ENCODE data around the gene EDN1. TPM values are rescaled to one million over a fixed set of nuclear protein-coding genes. Genes with fewer than 3 reads are reported as not detected.

Gene EDN1
- total RNA-seq, 2 experiments from 2014 or later: not detected

DNA sequence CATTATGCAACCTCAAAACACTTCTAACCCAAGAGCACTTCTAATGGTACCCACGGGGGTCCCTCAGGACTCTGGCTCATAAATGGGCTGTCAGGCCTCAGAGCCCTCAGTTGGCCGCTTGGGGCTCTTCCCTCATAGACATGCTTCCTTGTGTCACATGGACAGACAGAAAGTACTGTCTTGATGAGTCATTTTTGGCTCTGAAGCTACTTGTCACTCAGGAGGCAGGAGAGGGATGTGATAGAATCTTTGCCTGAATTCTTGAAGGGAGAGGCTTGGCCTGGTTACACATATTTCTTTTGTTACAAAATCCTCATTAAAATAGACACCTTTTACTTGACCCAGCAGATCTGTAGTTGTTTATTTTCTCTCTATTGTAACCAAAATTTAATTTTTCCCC is 15.1 kb upstream of the EDN1 start:
- H3K27me3 Mint-ChIP-seq: peaks cover 13% of the 10 kb centered on the region
- no peak overlapping the region for H3K27ac Mint-ChIP-seq
- ChIA-PET CTCF (no interaction called here), POLR2A (no interaction called here)
- no peak for DNase-seq
- peaks cover 11% of the 10 kb centered on the region for H3K4me1 Mint-ChIP-seq (ENCODE audit: low read depth)
- intact Hi-C loops (cut with micrococcal nuclease): no loop called here
- peaks cover 5% of the 10 kb centered on the region for H3K36me3 Mint-ChIP-seq
- H3K9me3 Mint-ChIP-seq: peaks cover 13% of the 10 kb centered on the region
- H3K4me3 Mint-ChIP-seq: no peak overlapping the region

DNA sequence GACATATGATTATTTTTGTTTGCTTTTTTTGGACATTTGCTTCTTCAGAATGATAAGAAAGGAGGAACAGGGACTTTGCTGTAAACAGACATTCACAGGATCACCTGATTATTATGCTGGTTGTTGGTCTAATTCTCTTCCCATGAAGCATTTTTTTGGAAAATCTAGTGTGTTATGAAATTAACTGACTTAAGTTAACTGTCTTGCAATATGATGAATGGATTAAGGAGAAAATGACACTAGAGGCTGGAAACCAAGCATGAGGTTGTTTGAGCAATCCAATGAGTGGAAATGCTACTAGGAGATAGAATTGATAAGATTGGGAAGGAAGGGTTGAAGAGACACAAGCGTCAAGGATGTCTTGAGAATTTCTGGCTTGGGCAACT is 13.2 kb upstream of the EDN1 start:
- peaks cover 6% of the 10 kb centered on the region for H3K9me3 Mint-ChIP-seq
- ChIA-PET POLR2A (no interaction called here), CTCF (no interaction called here)
- H3K4me3 Mint-ChIP-seq: no peak overlapping the region
- intact Hi-C loops (cut with micrococcal nuclease): no loop called here
- H3K36me3 Mint-ChIP-seq: peaks cover 5% of the 10 kb centered on the region
- peaks cover 7% of the 10 kb centered on the region for H3K4me1 Mint-ChIP-seq (ENCODE audit: low read depth)
- no peak for DNase-seq
- H3K27ac Mint-ChIP-seq: no peak overlapping the region
- peaks cover 20% of the 10 kb centered on the region for H3K27me3 Mint-ChIP-seq

- H3K27me3 Mint-ChIP-seq: peaks cover 21% of the 10 kb centered on the region
- no peak overlapping the region for H3K27ac Mint-ChIP-seq
- POLR2A ChIA-PET: no interaction called here
- DNase-seq: no peak
- H3K4me1 Mint-ChIP-seq (ENCODE audit: low read depth): peaks cover 7% of the 10 kb centered on the region
- H3K36me3 Mint-ChIP-seq: peaks cover 4% of the 10 kb centered on the region
- intact Hi-C loops (cut with micrococcal nuclease): no loop called here
- H3K4me3 Mint-ChIP-seq: no peak overlapping the region
- CTCF ChIA-PET: no interaction called here
- peaks cover 4% of the 10 kb centered on the region for H3K9me3 Mint-ChIP-seq
Observed at GRCh38 chr6:12277386-12277785, 12.8 kb upstream of the EDN1 start.

- Mint-ChIP-seq H3K4me1 (ENCODE audit: low read depth) (peaks cover 7% of the 10 kb centered on the region), H3K27me3 (peaks cover 24% of the 10 kb centered on the region), H3K9me3 (no peaks in the 10 kb centered on the region), H3K4me3 (no peak overlapping the region), H3K27ac (no peak overlapping the region), H3K36me3 (no peaks in the 10 kb centered on the region)
- intact Hi-C loops (cut with micrococcal nuclease): no loop called here
- no peak for DNase-seq
- ChIA-PET CTCF (interaction anchor here (4.2 kb wide), 1 partner anchor 11 kb away, joined by 24 read pairs; the partner anchor contains the start of gene EDN1), POLR2A (no interaction called here)
Observed at GRCh38 chr6:12278915-12279314, 11.2 kb upstream of the EDN1 start.

GRCh38 chr6:12279322-12280091 is 10.7 kb upstream of the EDN1 start:
- DNase-seq: no peak
- Mint-ChIP-seq H3K27ac (no peak overlapping the region), H3K4me3 (no peak overlapping the region), H3K27me3 (peaks cover 25% of the 10 kb centered on the region), H3K36me3 (no peaks in the 10 kb centered on the region), H3K9me3 (no peaks in the 10 kb centered on the region), H3K4me1 (ENCODE audit: low read depth) (peaks cover 7% of the 10 kb centered on the region)
- intact Hi-C loops (cut with micrococcal nuclease): no loop called here
- ChIA-PET POLR2A (no interaction called here), CTCF (interaction anchor here (0.6 to 4.2 kb wide), 3 partner anchors 11 to 647 kb away, joined by 3 to 24 read pairs (median 3); partner anchors contain the start of gene EDN1)

DNA sequence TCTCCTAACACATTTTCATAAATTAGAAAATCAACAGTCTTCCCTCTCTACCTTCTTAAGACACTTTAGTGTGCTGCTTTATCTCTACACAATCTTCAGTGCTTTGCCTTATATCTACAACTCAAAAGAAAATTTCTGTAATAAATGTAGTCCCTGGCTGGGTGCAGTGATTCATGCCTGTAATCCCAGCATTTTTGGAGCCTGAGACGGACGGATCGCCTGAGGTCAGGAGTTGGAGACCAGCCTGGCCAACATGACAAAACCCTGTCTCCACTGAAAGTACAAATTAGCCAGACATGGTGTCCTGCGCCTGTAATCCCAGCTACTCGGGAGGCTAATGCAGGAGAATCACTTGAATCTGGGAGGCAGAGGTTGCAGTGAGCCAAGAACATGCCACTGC is 9.7 kb upstream of the EDN1 start:
- H3K27me3 Mint-ChIP-seq: peaks cover 23% of the 10 kb centered on the region
- ChIA-PET POLR2A (no interaction called here), CTCF (interaction anchor here (0.6 to 4.2 kb wide), 3 partner anchors 10 to 648 kb away, joined by 3 to 24 read pairs (median 3); partner anchors contain the start of gene EDN1)
- DNase-seq: no peak
- peaks cover 7% of the 10 kb centered on the region for H3K4me1 Mint-ChIP-seq (ENCODE audit: low read depth)
- intact Hi-C loops (cut with micrococcal nuclease): no loop called here
- H3K4me3 Mint-ChIP-seq: no peak overlapping the region
- no peaks in the 10 kb centered on the region for H3K9me3 Mint-ChIP-seq
- no peak overlapping the region for H3K27ac Mint-ChIP-seq
- H3K36me3 Mint-ChIP-seq: no peaks in the 10 kb centered on the region

GRCh38 chr6:12280902-12281301 is 9.3 kb upstream of the EDN1 start:
- no peak for DNase-seq
- Mint-ChIP-seq H3K36me3 (no peaks in the 10 kb centered on the region), H3K4me1 (ENCODE audit: low read depth) (peaks cover 7% of the 10 kb centered on the region), H3K9me3 (no peaks in the 10 kb centered on the region), H3K4me3 (no peak overlapping the region), H3K27me3 (peaks cover 23% of the 10 kb centered on the region), H3K27ac (no peak overlapping the region)
- CTCF ChIA-PET: interaction anchor here (1.2 to 4.2 kb wide), 2 partner anchors 9 to 625 kb away, joined by 3 to 24 read pairs; partner anchors contain the start of gene EDN1
- intact Hi-C loops (cut with micrococcal nuclease): no loop called here
- POLR2A ChIA-PET: no interaction called here

DNA sequence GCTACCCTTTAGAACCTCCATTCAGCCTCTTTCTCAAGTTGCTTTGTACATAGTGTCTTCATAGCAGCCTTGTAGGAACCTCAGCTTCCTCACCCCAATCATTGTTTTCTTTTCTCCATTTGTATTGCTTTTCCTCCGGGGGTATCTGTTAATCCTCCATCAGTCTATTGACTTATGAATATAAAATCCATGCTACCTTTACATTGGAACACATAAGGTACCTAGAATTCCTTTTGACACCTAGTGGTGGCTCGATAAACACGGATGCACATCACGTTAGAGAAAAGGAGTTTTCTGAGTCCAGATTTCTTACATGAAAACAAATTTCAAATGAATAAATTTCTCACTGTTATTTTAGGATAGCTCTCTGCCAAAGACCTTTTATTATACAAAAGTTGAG is 6.3 kb upstream of the EDN1 start:
- no peak for DNase-seq
- CTCF ChIA-PET: interaction anchor here (1.1 kb wide), 1 partner anchor 322 kb away, joined by 4 read pairs; no protein-coding TSS in a partner anchor
- no peak overlapping the region for H3K27ac Mint-ChIP-seq
- H3K4me3 Mint-ChIP-seq: no peak overlapping the region
- intact Hi-C loops (cut with micrococcal nuclease): no loop called here
- H3K9me3 Mint-ChIP-seq: no peaks in the 10 kb centered on the region
- no peaks in the 10 kb centered on the region for H3K36me3 Mint-ChIP-seq
- POLR2A ChIA-PET: no interaction called here
- H3K4me1 Mint-ChIP-seq (ENCODE audit: low read depth): peaks cover 7% of the 10 kb centered on the region
- peaks cover 21% of the 10 kb centered on the region for H3K27me3 Mint-ChIP-seq

DNA sequence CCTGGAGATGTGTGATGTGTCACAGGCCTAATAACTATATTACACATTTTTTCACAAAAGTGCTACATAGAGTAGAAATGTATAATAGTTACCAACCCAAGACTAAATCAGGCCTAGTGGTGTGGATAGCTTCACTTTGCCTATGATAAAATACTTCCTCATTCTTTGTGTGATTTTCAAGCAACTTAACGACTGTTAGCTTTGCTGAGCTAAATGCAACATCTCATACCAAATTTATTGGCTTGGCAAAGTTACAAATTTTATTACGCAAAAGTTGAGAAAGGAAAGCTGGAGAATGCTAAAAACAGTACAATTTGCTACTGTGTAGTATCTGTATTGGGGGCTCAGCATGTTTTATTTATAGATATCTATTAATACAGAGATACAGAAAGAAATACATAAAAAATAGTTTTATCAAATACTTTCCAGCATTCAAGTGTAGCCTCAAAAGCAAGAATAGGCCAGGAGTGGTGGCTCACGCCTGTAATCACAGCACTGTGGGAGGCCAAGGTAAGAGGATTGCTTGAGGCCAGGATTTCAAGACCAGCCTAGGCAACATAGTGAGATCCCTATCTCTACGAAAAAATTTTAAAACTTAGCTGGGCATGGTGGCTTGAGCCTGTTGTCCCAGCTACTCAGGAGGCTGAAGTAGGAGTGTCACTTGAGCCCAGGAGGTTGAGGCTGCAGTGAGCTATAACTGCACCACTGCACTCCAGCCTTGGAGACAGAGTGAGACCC is 3.6 kb upstream of the EDN1 start:
- Mint-ChIP-seq H3K9me3 (no peaks in the 10 kb centered on the region), H3K27me3 (peaks cover 25% of the 10 kb centered on the region), H3K27ac (no peak overlapping the region), H3K4me3 (no peak overlapping the region), H3K4me1 (ENCODE audit: low read depth) (peaks cover 16% of the 10 kb centered on the region), H3K36me3 (no peaks in the 10 kb centered on the region)
- intact Hi-C loops (cut with micrococcal nuclease): no loop called here
- CTCF ChIA-PET: interaction anchor here (0.6 to 6.7 kb wide), 7 partner anchors 11 to 854 kb away, joined by 3 to 82 read pairs (median 3); no protein-coding TSS in a partner anchor
- DNase-seq: no peak
- POLR2A ChIA-PET: interaction anchor here (0.6 kb wide), 1 partner anchor 686 kb away, joined by 3 read pairs; no protein-coding TSS in a partner anchor

- Mint-ChIP-seq H3K4me3 (no peak overlapping the region), H3K27ac (no peak overlapping the region), H3K27me3 (peaks cover 32% of the 10 kb centered on the region), H3K36me3 (no peaks in the 10 kb centered on the region), H3K4me1 (ENCODE audit: low read depth) (peaks cover 16% of the 10 kb centered on the region), H3K9me3 (no peaks in the 10 kb centered on the region)
- ChIA-PET POLR2A (no interaction called here), CTCF (interaction anchor here (1.7 to 6.7 kb wide), 2 partner anchors 33 to 634 kb away, joined by 7 to 82 read pairs; no protein-coding TSS in a partner anchor)
- intact Hi-C loops (cut with micrococcal nuclease): loop anchor here (2.0 kb wide), 2 partner anchors 55 to 137 kb away; no protein-coding TSS in a partner anchor
- DNase-seq: no peak
Observed at GRCh38 chr6:12288211-12288618, 1.9 kb upstream of the EDN1 start.

DNA sequence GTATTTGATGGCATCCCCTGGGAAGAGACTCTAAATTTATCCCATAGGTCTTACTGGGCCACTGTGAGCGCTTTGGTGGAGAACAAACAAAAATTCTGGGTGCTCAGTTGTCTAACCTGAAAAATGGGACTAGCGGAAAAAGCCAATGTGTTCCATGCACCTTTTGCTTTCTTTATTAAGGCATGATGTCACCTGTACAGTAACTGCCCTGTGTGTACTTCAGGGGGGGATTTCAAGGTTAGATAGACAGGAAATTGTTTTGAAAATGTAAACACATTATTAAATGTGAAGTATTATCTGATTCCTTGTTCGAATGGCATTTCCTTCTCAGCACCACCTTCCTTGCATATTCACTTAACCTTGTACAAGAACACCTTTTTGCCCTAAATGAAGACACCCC is 1.2 kb upstream of the EDN1 start:
- no peaks in the 10 kb centered on the region for H3K9me3 Mint-ChIP-seq
- H3K4me3 Mint-ChIP-seq: no peak overlapping the region
- no peaks in the 10 kb centered on the region for H3K36me3 Mint-ChIP-seq
- ChIA-PET POLR2A (no interaction called here), CTCF (interaction anchor here (0.7 to 6.7 kb wide), 20 partner anchors 9 to 972 kb away, joined by 3 to 82 read pairs (median 5); no protein-coding TSS in a partner anchor)
- peaks cover 33% of the 10 kb centered on the region for H3K27me3 Mint-ChIP-seq
- peaks cover 16% of the 10 kb centered on the region for H3K4me1 Mint-ChIP-seq (ENCODE audit: low read depth)
- no peak for DNase-seq
- H3K27ac Mint-ChIP-seq: no peak overlapping the region
- intact Hi-C loops (cut with micrococcal nuclease): loop anchor here (1.0 to 2.0 kb wide), 5 partner anchors 56 to 704 kb away; no protein-coding TSS in a partner anchor

GRCh38 chr6:12289365-12289919 is 719 bp upstream of the EDN1 start:
- H3K9me3 Mint-ChIP-seq: no peaks in the 10 kb centered on the region
- ChIA-PET CTCF (interaction anchor here (0.6 to 6.7 kb wide), 37 partner anchors 9 to 973 kb away, joined by 3 to 82 read pairs (median 4); no protein-coding TSS in a partner anchor), POLR2A (interaction anchor here (0.7 kb wide), 1 partner anchor 643 kb away, joined by 3 read pairs; no protein-coding TSS in a partner anchor)
- H3K27me3 Mint-ChIP-seq: peaks cover 36% of the 10 kb centered on the region
- peaks cover 16% of the 10 kb centered on the region for H3K4me1 Mint-ChIP-seq (ENCODE audit: low read depth)
- H3K36me3 Mint-ChIP-seq: no peaks in the 10 kb centered on the region
- H3K4me3 Mint-ChIP-seq: peak overlapping the region; percentile 68
- intact Hi-C loops (cut with micrococcal nuclease): loop anchor here (1.0 to 2.0 kb wide), 5 partner anchors 57 to 704 kb away; no protein-coding TSS in a partner anchor
- peak; percentile 68 for DNase-seq
- H3K27ac Mint-ChIP-seq: no peak overlapping the region

Data from activated CD4-positive, alpha-beta memory T cell treated with anti-CD3 and anti-CD28 coated beads for 36 hours (primary cell).